ENCODE data around the gene SLC2A1.

DNA sequence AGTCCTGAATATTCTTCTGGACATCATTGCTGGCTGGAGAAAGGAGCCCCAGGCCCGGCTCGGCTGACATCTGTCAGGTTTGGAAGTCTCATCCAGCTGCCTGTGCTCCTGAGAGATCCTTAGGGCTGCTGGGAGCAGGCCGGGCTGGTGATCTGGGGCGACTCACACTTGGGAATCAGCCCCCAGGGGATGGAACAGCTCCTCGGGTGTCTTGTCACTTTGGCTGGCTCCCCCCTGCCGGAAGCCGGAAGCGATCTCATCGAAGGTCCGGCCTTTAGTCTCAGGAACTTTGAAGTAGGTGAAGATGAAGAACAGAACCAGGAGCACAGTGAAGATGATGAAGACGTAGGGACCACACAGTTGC lies 31.8 kb downstream of the SLC2A1 start:
- no peak for TF ChIP-seq BHLHE40 (IDR thresholded peaks at IDR 0.05; ENCODE audit: borderline replicate concordance)
- TF ChIP-seq NFRKB (IDR thresholded peaks at IDR 0.05), result no peak
